Progenitor cell of endocrine pancreas (in vitro differentiated cells): ENCODE results near the gene PUS7. TPM values are rescaled to one million over a fixed set of nuclear protein-coding genes. Genes with fewer than 3 reads are reported as not detected.

Source experiments
- DNase-seq: peaks from one replicate; pipeline ENCODE4 v3.0.0; 2021; ENCODE audit warnings: low spot score; ENCODE audit not compliant: unreplicated experiment
- H3K27ac Mint-ChIP-seq: 2 replicates; pipeline ENCODE4 v1.8.0; 2021; ENCODE audit warnings: mild to moderate bottlenecking, moderate library complexity, mixed read lengths
- H3K27me3 Mint-ChIP-seq: 2 replicates; pipeline ENCODE4 v1.8.0; 2021; ENCODE audit warnings: mixed read lengths
- H3K36me3 Mint-ChIP-seq: 2 replicates; pipeline ENCODE4 v1.8.0; 2022; ENCODE audit warnings: mixed read lengths; ENCODE audit not compliant: insufficient read depth
- H3K4me1 Mint-ChIP-seq: 2 replicates; pipeline ENCODE4 v1.8.0; 2021; ENCODE audit warnings: low read depth, mixed read lengths
- H3K4me3 Mint-ChIP-seq: 2 replicates; pipeline ENCODE4 v1.8.0; 2021; ENCODE audit warnings: low read depth, mild to moderate bottlenecking, moderate library complexity, mixed read lengths
- H3K9me3 Mint-ChIP-seq: 2 replicates; pipeline ENCODE4 v1.8.0; 2021; ENCODE audit warnings: low read depth, mixed read lengths
- total RNA-seq: library from RNA; stranded (reverse); gene quantifications from 2 replicates; pipeline ENCODE4 v1.2.1, GENCODE V29; 2021
- TF ChIP-seq, protein P1 (sequence below): fragments of 200-600 bp; sonication (generic); IDR thresholded peaks from one replicate; pipeline ENCODE4 v1.5.0; 2021; ENCODE audit warnings: antibody characterized with exemption, mild to moderate bottlenecking; ENCODE audit not compliant: unreplicated experiment

The PUS7 gene
- total RNA-seq, 1 donor from 2014 or later = 44.3 TPM

DNA sequence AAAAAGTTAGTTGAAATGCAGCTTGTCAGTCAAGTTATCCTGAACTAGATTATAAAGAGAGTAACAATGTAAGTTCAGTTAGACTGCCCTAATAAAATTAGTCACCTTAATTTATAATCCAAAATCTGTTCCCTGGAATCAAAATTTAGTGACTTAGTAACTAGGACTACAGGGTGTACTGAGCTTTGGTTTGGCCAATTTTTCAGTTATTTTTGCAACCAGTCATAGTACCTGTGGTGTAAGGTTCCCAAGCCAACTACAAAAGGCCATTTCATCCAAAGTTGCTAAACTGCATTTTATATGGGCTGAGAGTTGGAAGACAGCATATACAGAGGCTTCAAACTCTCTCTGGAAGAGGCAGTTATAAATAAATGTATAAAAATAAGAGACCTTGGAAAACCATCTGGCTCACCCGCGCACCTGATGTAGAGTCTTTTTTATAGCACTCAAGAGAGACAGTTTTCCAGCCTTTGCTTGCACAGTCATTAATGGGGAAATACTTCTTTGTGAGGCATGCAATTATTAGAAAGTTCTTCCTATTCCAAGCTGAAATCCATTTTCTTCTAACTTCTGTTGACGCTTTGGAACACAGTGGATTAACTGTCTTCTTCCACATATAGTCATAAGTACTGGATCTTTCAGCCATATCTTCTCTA, 59.2 kb downstream of the PUS7 start:
- no peaks in the 10 kb centered on the region for H3K9me3 Mint-ChIP-seq
- DNase-seq = no peak
- TF ChIP-seq, protein P1, sequence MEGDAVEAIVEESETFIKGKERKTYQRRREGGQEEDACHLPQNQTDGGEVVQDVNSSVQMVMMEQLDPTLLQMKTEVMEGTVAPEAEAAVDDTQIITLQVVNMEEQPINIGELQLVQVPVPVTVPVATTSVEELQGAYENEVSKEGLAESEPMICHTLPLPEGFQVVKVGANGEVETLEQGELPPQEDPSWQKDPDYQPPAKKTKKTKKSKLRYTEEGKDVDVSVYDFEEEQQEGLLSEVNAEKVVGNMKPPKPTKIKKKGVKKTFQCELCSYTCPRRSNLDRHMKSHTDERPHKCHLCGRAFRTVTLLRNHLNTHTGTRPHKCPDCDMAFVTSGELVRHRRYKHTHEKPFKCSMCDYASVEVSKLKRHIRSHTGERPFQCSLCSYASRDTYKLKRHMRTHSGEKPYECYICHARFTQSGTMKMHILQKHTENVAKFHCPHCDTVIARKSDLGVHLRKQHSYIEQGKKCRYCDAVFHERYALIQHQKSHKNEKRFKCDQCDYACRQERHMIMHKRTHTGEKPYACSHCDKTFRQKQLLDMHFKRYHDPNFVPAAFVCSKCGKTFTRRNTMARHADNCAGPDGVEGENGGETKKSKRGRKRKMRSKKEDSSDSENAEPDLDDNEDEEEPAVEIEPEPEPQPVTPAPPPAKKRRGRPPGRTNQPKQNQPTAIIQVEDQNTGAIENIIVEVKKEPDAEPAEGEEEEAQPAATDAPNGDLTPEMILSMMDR = no peak
- H3K27me3 Mint-ChIP-seq = no peaks in the 10 kb centered on the region
- H3K36me3 Mint-ChIP-seq = peaks cover 15% of the 10 kb centered on the region
- no peaks in the 10 kb centered on the region for H3K4me1 Mint-ChIP-seq
- no peak overlapping the region for H3K4me3 Mint-ChIP-seq
- H3K27ac Mint-ChIP-seq = no peak overlapping the region

DNA sequence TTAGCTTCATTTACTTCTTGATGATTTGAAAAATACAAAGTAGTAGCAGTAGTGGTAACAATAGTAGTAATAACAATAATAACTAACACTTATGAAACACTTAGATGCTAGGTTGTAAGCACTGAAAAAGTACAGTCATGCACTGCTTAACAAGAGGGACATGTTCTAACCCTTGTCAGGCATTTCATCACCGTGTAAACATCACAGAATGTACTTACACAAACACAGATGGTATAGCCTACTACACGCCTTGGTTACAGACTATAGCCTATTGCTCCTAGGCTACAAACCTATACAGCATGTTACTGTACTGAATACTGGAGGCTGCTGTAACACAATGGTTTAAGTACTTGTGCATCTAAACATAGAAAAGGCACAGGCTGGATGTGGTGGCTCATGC, 60.6 kb downstream of the PUS7 start:
- Mint-ChIP-seq H3K36me3 (peaks cover 18% of the 10 kb centered on the region), H3K27ac (no peak overlapping the region), H3K4me3 (no peak overlapping the region), H3K9me3 (no peaks in the 10 kb centered on the region), H3K4me1 (peaks cover 2% of the 10 kb centered on the region), H3K27me3 (no peaks in the 10 kb centered on the region)
- DNase-seq = no peak
- TF ChIP-seq, protein P1 = no peak

DNA sequence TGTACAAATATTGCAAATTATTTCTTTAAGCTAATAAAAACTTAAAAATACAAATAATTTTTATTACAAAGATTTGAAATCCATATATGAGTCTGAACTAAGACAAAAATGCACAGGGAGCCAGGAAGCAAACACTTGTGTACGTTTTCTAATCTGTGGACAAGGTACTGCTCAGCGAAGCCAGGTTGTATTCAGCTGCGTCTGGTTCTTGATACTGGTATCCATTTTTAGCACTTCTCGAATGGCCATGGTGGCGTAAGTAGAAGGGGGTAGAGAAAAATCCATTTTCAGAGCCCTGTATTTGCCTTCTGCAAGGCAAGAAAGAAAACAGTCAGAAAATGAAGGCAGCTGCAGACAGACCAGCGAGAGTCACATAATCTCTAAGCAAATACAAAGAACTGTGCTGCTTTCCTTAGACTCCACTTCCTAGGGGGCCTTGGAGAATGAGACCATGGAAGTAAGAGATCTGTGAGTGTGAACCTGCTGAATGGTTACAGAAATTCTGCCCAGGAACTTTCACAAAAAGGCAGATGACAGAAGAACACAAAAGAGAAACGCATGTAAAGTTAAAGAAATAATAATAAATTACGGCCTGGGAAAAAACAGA, 64.3 kb downstream of the PUS7 start:
- H3K4me3 Mint-ChIP-seq = no peak overlapping the region
- peaks cover 21% of the 10 kb centered on the region for H3K36me3 Mint-ChIP-seq
- H3K4me1 Mint-ChIP-seq = peaks cover 2% of the 10 kb centered on the region
- DNase-seq = no peak
- peak overlapping the region; percentile 20 for H3K27ac Mint-ChIP-seq
- TF ChIP-seq, protein P1 = no peak
- H3K9me3 Mint-ChIP-seq = no peaks in the 10 kb centered on the region
- H3K27me3 Mint-ChIP-seq = no peaks in the 10 kb centered on the region

DNA sequence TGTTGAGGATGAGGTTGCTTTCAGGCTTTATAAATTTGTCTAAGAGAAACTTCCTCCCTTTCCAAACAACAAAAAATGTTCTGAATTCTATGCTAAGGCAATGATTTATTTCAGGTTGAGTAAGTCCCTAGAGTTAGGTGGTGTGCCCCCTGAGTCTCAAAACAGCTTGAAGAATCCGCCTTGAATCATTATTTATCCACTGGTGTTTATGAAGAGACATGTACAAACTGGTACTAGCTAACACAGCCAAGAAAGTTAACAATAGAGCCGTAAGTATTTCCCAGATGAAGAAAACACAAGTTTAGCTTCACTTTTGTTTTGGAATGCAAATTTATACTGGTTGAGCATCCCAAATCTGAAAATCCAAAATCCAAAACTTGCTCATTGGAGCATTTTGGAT, 67.2 kb downstream of the PUS7 start:
- peak overlapping the region; percentile 13 for H3K27ac Mint-ChIP-seq
- peaks cover 15% of the 10 kb centered on the region for H3K36me3 Mint-ChIP-seq
- TF ChIP-seq, protein P1 = no peak
- H3K27me3 Mint-ChIP-seq = no peaks in the 10 kb centered on the region
- peaks cover 2% of the 10 kb centered on the region for H3K4me1 Mint-ChIP-seq
- no peak overlapping the region for H3K4me3 Mint-ChIP-seq
- H3K9me3 Mint-ChIP-seq = no peaks in the 10 kb centered on the region
- no peak for DNase-seq

DNA sequence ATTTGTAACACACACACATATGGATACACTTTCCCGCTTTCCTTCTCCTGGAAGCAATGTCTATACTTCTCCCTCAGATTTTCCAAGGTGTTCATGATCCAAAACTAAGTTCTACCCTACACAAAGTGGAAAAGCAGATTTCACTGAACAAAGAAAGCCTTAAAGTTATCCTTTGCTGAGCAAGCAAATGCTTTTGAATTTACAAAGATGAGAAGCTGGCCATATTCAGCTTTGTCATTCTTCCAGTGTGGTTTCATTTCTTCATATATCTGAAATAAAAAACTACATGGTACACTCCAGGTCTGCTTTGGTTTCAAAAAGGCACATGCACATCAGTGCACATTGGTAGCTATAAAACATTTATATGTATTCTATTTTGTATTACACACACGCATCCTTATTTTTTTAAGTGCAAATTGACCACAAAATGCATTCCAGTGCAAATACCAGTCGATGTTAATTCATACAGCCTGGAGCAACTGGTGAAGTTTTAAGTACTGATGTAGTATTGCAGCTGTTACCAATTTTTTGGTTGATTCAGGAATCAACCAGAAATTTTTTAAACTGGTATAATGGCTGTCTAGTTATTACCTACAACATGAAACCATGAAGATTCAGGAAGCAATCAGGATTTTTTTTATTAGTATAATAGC, 67.8 kb downstream of the PUS7 start:
- Mint-ChIP-seq H3K27me3 (no peaks in the 10 kb centered on the region), H3K27ac (no peak overlapping the region), H3K9me3 (no peaks in the 10 kb centered on the region), H3K4me1 (peaks cover 2% of the 10 kb centered on the region), H3K36me3 (peaks cover 15% of the 10 kb centered on the region), H3K4me3 (no peak overlapping the region)
- TF ChIP-seq, protein P1 = no peak
- no peak for DNase-seq
